Fibroblast of mammary gland (primary cell): Measurements from ENCODE around the gene FCHSD2.
A peak's percentile ranks its signal among the peaks of the same experiment; 100 is the strongest.

Source experiments
- DNase-seq: peaks from one replicate; pipeline ENCODE4 v3.0.0-alpha.2; 2010; ENCODE audit warnings: low read depth
- H3K4me3 ChIP-seq: 2 replicates; pipeline ENCODE4 v1.5.1; 2011; ENCODE audit warnings: low read depth, mild to moderate bottlenecking, low read length, moderate library complexity; ENCODE audit not compliant: control insufficient read depth
- CTCF ChIP-seq: conservative IDR thresholded peaks from 2 replicates; pipeline ENCODE4 v1.5.1; 2011; ENCODE audit warnings: low read depth, low read length, inconsistent platforms; ENCODE audit not compliant: control insufficient read depth, insufficient read depth

The FCHSD2 gene

GRCh38 chr11:72820439-72821139 lies 321.5 kb downstream of the FCHSD2 start:
- TF ChIP-seq CTCF = no peak
- no peak overlapping the region for H3K4me3 ChIP-seq
- no peak for DNase-seq

- no peak for TF ChIP-seq CTCF
- no peak overlapping the region for H3K4me3 ChIP-seq
- no peak for DNase-seq
These were observed 323.1 kb downstream of the FCHSD2 start for GRCh38 chr11:72818971-72819370.

GRCh38 chr11:72817966-72818365 lies 324.2 kb downstream of the FCHSD2 start:
- DNase-seq = no peak
- no peak for TF ChIP-seq CTCF
- H3K4me3 ChIP-seq = no peak overlapping the region

GRCh38 chr11:72816404-72816990 lies 325.6 kb downstream of the FCHSD2 start:
- no peak for TF ChIP-seq CTCF
- DNase-seq = no peak
- no peak overlapping the region for H3K4me3 ChIP-seq

GRCh38 chr11:72815110-72815618 lies 327.0 kb downstream of the FCHSD2 start:
- DNase-seq = no peak
- H3K4me3 ChIP-seq = peak overlapping the region; percentile 84
- no peak for TF ChIP-seq CTCF

GRCh38 chr11:72814286-72815109 lies 327.6 kb downstream of the FCHSD2 start, which contains the start of gene ATG16L2:
Gene ATG16L2 (plus strand): TSS chr11:72814411. CDS start chr11:72814446, 35 bp downstream.
- peak; percentile 70 for DNase-seq
- TF ChIP-seq CTCF = no peak
- H3K4me3 ChIP-seq = peak within 1 kb of the TSS; percentile 84
